Vagina (tissue), 2 donors: Measurements from ENCODE around the gene CLN6.

ENCODE experiments used
- POLR2A ChIP-seq, 2 donors: fragments of 450-650 bp; IDR thresholded peaks; one replicate each; pipeline ENCODE4 v1.6.1; 2017; ENCODE audit warnings: antibody characterized with exemption in 2 of 2, mild to moderate bottlenecking in 2 of 2, moderate library complexity in 2 of 2
- POLR2AphosphoS5 ChIP-seq, 2 donors: sonication (generic); formaldehyde crosslinking; IDR thresholded peaks; one replicate each; pipeline ENCODE4 v1.9.0; 2017; ENCODE audit warnings: antibody characterized with exemption in 2 of 2, mild to moderate bottlenecking in 2 of 2, low read depth in 1 of 2; ENCODE audit not compliant: insufficient read depth in 1 of 2
- TF ChIP-seq, protein P1 (sequence below), 3 experiments: fragments of 450-650 bp in 2 of 3; fragments of 200-600 bp in 1 of 3; sonication (generic) in 1 of 3; IDR thresholded peaks; one replicate each; pipeline ENCODE4 v1.5.1; 2017 to 2019; ENCODE audit warnings: antibody characterized with exemption in 3 of 3, mild to moderate bottlenecking in 2 of 3, moderate library complexity in 2 of 3

DNA sequence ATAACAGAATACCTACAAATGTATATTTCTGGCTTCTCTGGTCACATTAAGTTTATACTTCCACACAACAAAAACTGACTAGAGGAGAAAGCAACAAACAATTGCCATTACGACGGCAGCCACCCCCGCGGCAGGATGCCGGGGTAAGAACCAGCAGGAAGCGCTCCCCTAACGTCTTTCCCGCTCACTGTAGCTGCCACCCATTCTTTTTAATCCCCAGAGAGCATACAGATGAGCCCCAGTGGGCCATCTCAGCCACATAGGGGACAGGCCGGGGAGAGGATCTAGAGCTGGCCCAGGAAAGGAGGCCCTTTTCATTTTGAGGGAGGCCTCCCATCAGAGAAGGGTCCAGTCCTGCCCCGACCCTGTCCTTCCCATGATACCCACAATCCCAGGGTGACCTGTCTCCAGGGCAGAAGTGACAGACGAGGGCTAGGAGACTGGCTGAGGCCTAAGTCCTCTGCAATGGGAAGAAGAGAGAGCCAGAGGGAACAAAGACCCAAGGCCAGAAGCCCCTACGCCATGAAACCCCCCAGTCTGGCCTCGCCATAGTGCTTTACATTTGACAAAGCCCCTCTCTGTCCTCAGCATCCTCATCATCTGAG is 20.8 kb downstream of the CLN6 start:
- TF ChIP-seq, protein P1, sequence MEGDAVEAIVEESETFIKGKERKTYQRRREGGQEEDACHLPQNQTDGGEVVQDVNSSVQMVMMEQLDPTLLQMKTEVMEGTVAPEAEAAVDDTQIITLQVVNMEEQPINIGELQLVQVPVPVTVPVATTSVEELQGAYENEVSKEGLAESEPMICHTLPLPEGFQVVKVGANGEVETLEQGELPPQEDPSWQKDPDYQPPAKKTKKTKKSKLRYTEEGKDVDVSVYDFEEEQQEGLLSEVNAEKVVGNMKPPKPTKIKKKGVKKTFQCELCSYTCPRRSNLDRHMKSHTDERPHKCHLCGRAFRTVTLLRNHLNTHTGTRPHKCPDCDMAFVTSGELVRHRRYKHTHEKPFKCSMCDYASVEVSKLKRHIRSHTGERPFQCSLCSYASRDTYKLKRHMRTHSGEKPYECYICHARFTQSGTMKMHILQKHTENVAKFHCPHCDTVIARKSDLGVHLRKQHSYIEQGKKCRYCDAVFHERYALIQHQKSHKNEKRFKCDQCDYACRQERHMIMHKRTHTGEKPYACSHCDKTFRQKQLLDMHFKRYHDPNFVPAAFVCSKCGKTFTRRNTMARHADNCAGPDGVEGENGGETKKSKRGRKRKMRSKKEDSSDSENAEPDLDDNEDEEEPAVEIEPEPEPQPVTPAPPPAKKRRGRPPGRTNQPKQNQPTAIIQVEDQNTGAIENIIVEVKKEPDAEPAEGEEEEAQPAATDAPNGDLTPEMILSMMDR (IDR thresholded peaks at IDR 0.05), result no peak
- TF ChIP-seq POLR2A (IDR thresholded peaks at IDR 0.05), result no peak
- no peak for TF ChIP-seq POLR2AphosphoS5 (IDR thresholded peaks at IDR 0.05; ENCODE audit: insufficient read depth in 1 of 2, low read depth in 1 of 2)
